ENCODE measurements around the gene CNOT9. TPM values are rescaled to one million over a fixed set of nuclear protein-coding genes. Genes with fewer than 3 reads are reported as not detected.

The CNOT9 gene
- total and polyA plus RNA-seq, 4 donors, result 18.0 to 39.9 (median 31.2) TPM

GRCh38 chr2:218643751-218644310 is 75.2 kb downstream of the CNOT9 start:
- no peak for ATAC-seq (ENCODE audit: insufficient read depth, low FRiP score)
- 98 to 99% methylated on average over 10 of the region's 10 CpGs for WGBS, 2 donors
- Histone ChIP-seq H3K36me3 (ENCODE audit: control insufficient read depth in 4 of 4, insufficient read depth in 4 of 4, low read length in 4 of 4) (peaks cover 18 to 64% (median 50%) of the 10 kb centered on the region in 4 donors), H3K27me3 (ENCODE audit: control insufficient read depth in 3 of 3, insufficient read depth in 3 of 3, low read length in 2 of 3) (no peaks in the 10 kb centered on the region), H3K27ac (ENCODE audit: low read depth in 1 of 2, low read length in 1 of 2) (no peak overlapping the region), H3K9me3 (ENCODE audit: control insufficient read depth in 4 of 4, insufficient read depth in 3 of 4, low read length in 3 of 4) (no peaks in the 10 kb centered on the region), H3K4me3 (no peak overlapping the region), H3K9ac (ENCODE audit: insufficient read depth in 1 of 2, low read length in 2 of 2) (no peak overlapping the region), H3K4me1 (ENCODE audit: control insufficient read depth in 5 of 5, insufficient read depth in 5 of 5, low read length in 5 of 5) (no peaks in the 10 kb centered on the region)
- DNase-seq, result no peak
- TF ChIP-seq CTCF (IDR thresholded peaks at IDR 0.05; ENCODE audit: control extremely low read depth, extremely low read depth), result no peak

GRCh38 chr2:218644721-218645120 is 76.1 kb downstream of the CNOT9 start:
- Histone ChIP-seq H3K27ac (ENCODE audit: low read depth in 1 of 2, low read length in 1 of 2) (no peak overlapping the region), H3K36me3 (ENCODE audit: control insufficient read depth in 4 of 4, insufficient read depth in 4 of 4, low read length in 4 of 4) (peaks cover 22 to 65% (median 51%) of the 10 kb centered on the region in 4 donors), H3K9ac (ENCODE audit: insufficient read depth in 1 of 2, low read length in 2 of 2) (no peak overlapping the region), H3K27me3 (ENCODE audit: control insufficient read depth in 3 of 3, insufficient read depth in 3 of 3, low read length in 2 of 3) (no peaks in the 10 kb centered on the region), H3K9me3 (ENCODE audit: control insufficient read depth in 4 of 4, insufficient read depth in 3 of 4, low read length in 3 of 4) (no peaks in the 10 kb centered on the region), H3K4me3 (no peak overlapping the region), H3K4me1 (ENCODE audit: control insufficient read depth in 5 of 5, insufficient read depth in 5 of 5, low read length in 5 of 5) (no peaks in the 10 kb centered on the region)
- no peak for TF ChIP-seq CTCF (IDR thresholded peaks at IDR 0.05; ENCODE audit: control extremely low read depth, extremely low read depth)
- WGBS, 2 donors, result 96 to 99% methylated on average over 11 of the region's 11 CpGs
- DNase-seq, result no peak
- ATAC-seq (ENCODE audit: insufficient read depth, low FRiP score), result no peak

- ATAC-seq (ENCODE audit: insufficient read depth, low FRiP score), result no peak
- 89 to 95% methylated on average over 1 of the region's 1 CpG for WGBS, 2 donors
- TF ChIP-seq CTCF (IDR thresholded peaks at IDR 0.05; ENCODE audit: control extremely low read depth, extremely low read depth), result no peak
- H3K27ac ChIP-seq (ENCODE audit: low read depth in 1 of 2, low read length in 1 of 2), result no peak overlapping the region
- H3K4me1 ChIP-seq (ENCODE audit: control insufficient read depth in 5 of 5, insufficient read depth in 5 of 5, low read length in 5 of 5), result no peaks in the 10 kb centered on the region
- no peaks in the 10 kb centered on the region for H3K27me3 ChIP-seq (ENCODE audit: control insufficient read depth in 3 of 3, insufficient read depth in 3 of 3, low read length in 2 of 3)
- no peak overlapping the region for H3K9ac ChIP-seq (ENCODE audit: insufficient read depth in 1 of 2, low read length in 2 of 2)
- H3K4me3 ChIP-seq, result no peak overlapping the region
- no peaks in the 10 kb centered on the region for H3K9me3 ChIP-seq (ENCODE audit: control insufficient read depth in 4 of 4, insufficient read depth in 3 of 4, low read length in 3 of 4)
- H3K36me3 ChIP-seq (ENCODE audit: control insufficient read depth in 4 of 4, insufficient read depth in 4 of 4, low read length in 4 of 4), result peaks cover 25 to 68% (median 48%) of the 10 kb centered on the region in 4 donors
- DNase-seq, result no peak
Measured at GRCh38 chr2:218645126-218645525, 76.5 kb downstream of the CNOT9 start.

Small RNAs within 50 kb of the gene (small RNA-seq; reads per million reads assigned to genes)
- not detected for gene RNU6-136P (ENCODE audit: low replicate concordance)

Other genes with a start within 250 kb of the CNOT9 start
- gene CATIP, start 212.0 kb upstream of the CNOT9 start, total RNA-seq, result 10 to 100 TPM in 1 of 2 donors, 1 to 10 TPM in 1; 5.6 to 12.8 TPM
- gene CATIP, start 212.0 kb upstream of the CNOT9 start, polyA plus RNA-seq, result 1 to 10 TPM; 5.6 to 6.3 TPM
- gene SLC11A1, start 186.6 kb upstream of the CNOT9 start, total RNA-seq, result 100 to 1,000 TPM in 1 of 2 donors, 10 to 100 TPM in 1; 57.6 to 262 TPM
- 100 to 1,000 TPM; 206 to 359 TPM for gene SLC11A1, start 186.6 kb upstream of the CNOT9 start, polyA plus RNA-seq
- 100 to 1,000 TPM; 155 to 183 TPM for gene CTDSP1, start 169.0 kb upstream of the CNOT9 start, total RNA-seq
- gene CTDSP1, start 169.0 kb upstream of the CNOT9 start, polyA plus RNA-seq, result 100 to 1,000 TPM; 113 to 123 TPM
- under 1 TPM; 0.21 to 0.77 TPM for gene VIL1, start 149.7 kb upstream of the CNOT9 start, total RNA-seq
- under 1 TPM; 0.06 to 0.09 TPM for gene VIL1, start 149.7 kb upstream of the CNOT9 start, polyA plus RNA-seq
- 10 to 100 TPM; 13.6 to 23.5 TPM for gene USP37, start 488 bp upstream of the CNOT9 start, total RNA-seq
- gene USP37, start 488 bp upstream of the CNOT9 start, polyA plus RNA-seq, result 1 to 10 TPM; 2.6 to 2.7 TPM
- gene PLCD4, start 39.1 kb downstream of the CNOT9 start, total RNA-seq, result 1 to 10 TPM; 1.1 to 4.7 TPM
- under 1 TPM; 0.07 to 0.49 TPM for gene PLCD4, start 39.1 kb downstream of the CNOT9 start, polyA plus RNA-seq
- gene ZNF142, start 90.8 kb downstream of the CNOT9 start, total RNA-seq, result 10 to 100 TPM; 17.2 to 29.4 TPM
- gene ZNF142, start 90.8 kb downstream of the CNOT9 start, polyA plus RNA-seq, result 1 to 10 TPM; 7.2 to 7.7 TPM
- gene BCS1L, start 90.8 kb downstream of the CNOT9 start, total RNA-seq, result 10 to 100 TPM; 21.4 to 45.2 TPM
- 10 to 100 TPM; 31.5 to 38.8 TPM for gene BCS1L, start 90.8 kb downstream of the CNOT9 start, polyA plus RNA-seq
- 10 to 100 TPM; 15.5 to 20.0 TPM for gene RNF25, start 103.2 kb downstream of the CNOT9 start, total RNA-seq
- 10 to 100 TPM; 20.0 to 34.4 TPM for gene RNF25, start 103.2 kb downstream of the CNOT9 start, polyA plus RNA-seq
- 10 to 100 TPM; 39.7 to 70.6 TPM for gene STK36, start 103.2 kb downstream of the CNOT9 start, total RNA-seq
- gene STK36, start 103.2 kb downstream of the CNOT9 start, polyA plus RNA-seq, result 10 to 100 TPM; 18.0 to 22.9 TPM
- gene TTLL4, start 142.0 kb downstream of the CNOT9 start, total RNA-seq, result 10 to 100 TPM; 25.1 to 30.5 TPM
- 10 to 100 TPM; 18.6 to 19.6 TPM for gene TTLL4, start 142.0 kb downstream of the CNOT9 start, polyA plus RNA-seq
- 100 to 1,000 TPM in 1 of 2 donors, 10 to 100 TPM in 1; 38.3 to 110 TPM for gene CYP27A1, start 213.3 kb downstream of the CNOT9 start, total RNA-seq
- 10 to 100 TPM; 65.3 to 88.9 TPM for gene CYP27A1, start 213.3 kb downstream of the CNOT9 start, polyA plus RNA-seq